SK-N-SH (cell line): Measurements from ENCODE around the gene CCR5AS.

Experiments used
- CTCF ChIA-PET: fragments of 300-600, 350-600 bp; formaldehyde crosslinking; extraction: SDS; loops from one replicate; lab custom pipeline; 2021; lab: Yijun Ruan, JAX
- POLR2A ChIA-PET: fragments of 350-600 bp; sonication (Branson Sonifier 250); formaldehyde crosslinking; extraction: SDS; loops from one replicate; lab custom pipeline; 2020; ENCODE audit warnings: antibody characterized with exemption, inconsistent platforms; lab: Yijun Ruan, JAX
- DNase-seq: peaks from one replicate; pipeline ENCODE4 v3.0.0; 2012
- H2AFZ ChIP-seq: fragments of 200-600 bp; sonication (generic); 2 replicates; pipeline ENCODE4 v1.8.1; 2016; ENCODE audit warnings: antibody characterized with exemption, mild to moderate bottlenecking, low read depth
- H3F3A ChIP-seq: fragments of 200-600 bp; sonication (generic); replicated peaks from 2 replicates; pipeline ENCODE3; 2016; ENCODE audit warnings: antibody characterized with exemption, mild to moderate bottlenecking; ENCODE audit not compliant: insufficient read depth
- H3K27ac ChIP-seq, 2 experiments: fragments of 200-500 bp in 1 of 2; fragments of 200-600 bp in 1 of 2; sonication (Bioruptor generic) in 1 of 2; sonication (generic), shearing (Covaris generic) in 1 of 2; 2 replicates each; pipeline versions ENCODE4 v1.5.1 to v1.6.1; 2014 to 2016; ENCODE audit warnings: low read depth in 2 of 2, inconsistent platforms in 1 of 2, low read length in 1 of 2, mild to moderate bottlenecking in 1 of 2, mixed read lengths in 1 of 2
- H3K27me3 ChIP-seq: fragments of 200-600 bp; sonication (generic), shearing (Covaris generic); 2 replicates; pipeline ENCODE4 v1.6.1; 2016; ENCODE audit warnings: mixed run types; ENCODE audit not compliant: insufficient read depth
- H3K36me3 ChIP-seq, 2 experiments: fragments of 200-500 bp in 1 of 2; fragments of 200-600 bp in 1 of 2; sonication (Bioruptor generic) in 1 of 2; sonication (generic) in 1 of 2; replicated peaks in 1 of 2; 2 replicates each; pipeline versions ENCODE3 to v1.5.1; 2014 to 2016; ENCODE audit warnings: low read length in 1 of 2, mild to moderate bottlenecking in 1 of 2; ENCODE audit not compliant: insufficient read depth in 2 of 2, control insufficient read depth in 1 of 2
- H3K4me1 ChIP-seq, 2 experiments: fragments of 200-500 bp in 1 of 2; fragments of 200-600 bp in 1 of 2; sonication (Bioruptor generic) in 1 of 2; sonication (generic), shearing (Covaris generic) in 1 of 2; 2 replicates each; pipeline versions ENCODE4 v1.5.1 to v1.6.1; 2014 to 2016; ENCODE audit warnings: low read depth in 1 of 2, low read length in 1 of 2, mixed run types in 1 of 2; ENCODE audit not compliant: insufficient read depth in 2 of 2, control insufficient read depth in 1 of 2
- H3K4me2 ChIP-seq: fragments of 200-600 bp; sonication (generic), shearing (Covaris generic); 2 replicates; pipeline ENCODE4 v1.6.1; 2017; ENCODE audit warnings: mixed run types
- H3K4me3 ChIP-seq, 2 experiments: fragments of 200-500 bp in 1 of 2; fragments of 200-600 bp in 1 of 2; sonication (Bioruptor generic) in 1 of 2; sonication (generic), shearing (Covaris generic) in 1 of 2; 2 replicates each; pipeline versions ENCODE4 v1.5.1 to v1.8.1; 2014 to 2016; ENCODE audit warnings: low read depth in 2 of 2, inconsistent platforms in 1 of 2, low read length in 1 of 2, mild to moderate bottlenecking in 1 of 2, mixed read lengths in 1 of 2, moderate library complexity in 1 of 2
- H3K79me2 ChIP-seq: fragments of 200-600 bp; sonication (generic); 2 replicates; pipeline ENCODE4 v1.8.1; 2017; ENCODE audit warnings: mild to moderate bottlenecking; ENCODE audit not compliant: insufficient read depth
- H3K9ac ChIP-seq: fragments of 200-600 bp; sonication (generic); 2 replicates; pipeline ENCODE4 v1.6.1; 2017; ENCODE audit warnings: mixed run types
- H3K9me2 ChIP-seq: fragments of 200-600 bp; sonication (generic); 2 replicates; pipeline ENCODE4 v1.6.1; 2017; ENCODE audit warnings: mixed run types
- H3K9me3 ChIP-seq: fragments of 200-600 bp; sonication (generic); 2 replicates; pipeline ENCODE4 v1.6.1; 2017; ENCODE audit warnings: mixed run types, mild to moderate bottlenecking, moderate library complexity
- H4K20me1 ChIP-seq: fragments of 200-600 bp; sonication (generic); 2 replicates; pipeline ENCODE4 v1.6.1; 2017; ENCODE audit warnings: mild to moderate bottlenecking, mixed run types; ENCODE audit not compliant: insufficient read depth
- CTCF ChIP-seq: fragments of 200-600 bp; sonication (generic); IDR thresholded peaks from 2 replicates; pipeline ENCODE4 v1.6.1; 2017; ENCODE audit warnings: antibody characterized with exemption, mild to moderate bottlenecking, moderate library complexity
- ELF1 ChIP-seq: IDR thresholded peaks from 2 replicates; pipeline ENCODE4 v1.4.0; 2012
- EP300 ChIP-seq, 2 experiments: IDR thresholded peaks; 2 replicates each; pipeline versions ENCODE4 v1.4.0 to v1.6.1; 2012; ENCODE audit warnings: borderline replicate concordance in 1 of 2, low read depth in 1 of 2, low read length in 1 of 2
- EZH2phosphoT487 ChIP-seq: fragments of 200-600 bp; sonication (generic); IDR thresholded peaks from 2 replicates; pipeline ENCODE4 v1.6.1; 2017; ENCODE audit warnings: low read depth, mixed run types, mild to moderate bottlenecking, antibody characterized with exemption, moderate library complexity, borderline replicate concordance
- FOXJ3 ChIP-seq: sonication (generic); formaldehyde crosslinking; IDR thresholded peaks from 2 replicates; pipeline ENCODE4 v1.5.1; 2020; ENCODE audit warnings: mild to moderate bottlenecking, missing genetic modification reagents
- FOXM1 ChIP-seq: IDR thresholded peaks from 2 replicates; pipeline ENCODE4 v1.4.0; 2012; ENCODE audit warnings: low read depth, mild to moderate bottlenecking
- GABPA ChIP-seq: IDR thresholded peaks from 2 replicates; pipeline ENCODE4 v1.4.0; 2012; ENCODE audit warnings: low read depth, mild to moderate bottlenecking
- GATA2 ChIP-seq: sonication (generic); formaldehyde crosslinking; IDR thresholded peaks from 2 replicates; pipeline ENCODE4 v1.5.0; 2020; ENCODE audit warnings: mild to moderate bottlenecking, missing genetic modification reagents
- MAX ChIP-seq: IDR thresholded peaks from 2 replicates; pipeline ENCODE4 v1.4.0; 2012; ENCODE audit warnings: low read depth
- MXI1 ChIP-seq: IDR thresholded peaks from 2 replicates; pipeline ENCODE4 v1.6.1; 2012; ENCODE audit warnings: mild to moderate bottlenecking, low read depth, low read length, improper control_type of control experiment
- NFIC ChIP-seq: IDR thresholded peaks from 2 replicates; pipeline ENCODE4 v1.4.0; 2012; ENCODE audit warnings: borderline replicate concordance
- PBX3 ChIP-seq: IDR thresholded peaks from 2 replicates; pipeline ENCODE4; 2012
- REST ChIP-seq: IDR thresholded peaks from 2 replicates; pipeline ENCODE4 v1.6.1; 2012; ENCODE audit warnings: mild to moderate bottlenecking, low read depth, low read length, moderate library complexity
- SIN3A ChIP-seq: IDR thresholded peaks from 2 replicates; pipeline ENCODE4 v1.6.1; 2012; ENCODE audit warnings: low read depth, mild to moderate bottlenecking, low read length, moderate library complexity, borderline replicate concordance
- SMC3 ChIP-seq: IDR thresholded peaks from 2 replicates; pipeline ENCODE4 v1.6.1; 2012; ENCODE audit warnings: low read depth, low read length, improper control_type of control experiment
- TAF1 ChIP-seq: IDR thresholded peaks from 2 replicates; pipeline ENCODE4 v1.6.1; 2012; ENCODE audit warnings: low read depth, mild to moderate bottlenecking, low read length, moderate library complexity, borderline replicate concordance
- TEAD4 ChIP-seq: IDR thresholded peaks from 2 replicates; pipeline ENCODE4 v1.4.0; 2012; ENCODE audit warnings: mild to moderate bottlenecking, borderline replicate concordance; ENCODE audit not compliant: insufficient read depth
- WGBS: methylation state at CpG from one replicate; pipeline ENCODE4 v1.1.6; 2017; ENCODE audit warnings: low lambda C conversion rate; 5-methylcytosine and 5-hydroxymethylcytosine counted together

The CCR5AS gene

GRCh38 chr3:46454209-46454595, 47.3 kb upstream of the CCR5AS start (continued):
- TF ChIP-seq MXI1: no peak
- TF ChIP-seq EP300 (IDR thresholded peaks at IDR 0.05; ENCODE audit: borderline replicate concordance in 1 of 2, low read depth in 1 of 2, low read length in 1 of 2): no peak
- no peak for TF ChIP-seq MAX
- TF ChIP-seq GATA2: no peak
- no peak for TF ChIP-seq CTCF
- TF ChIP-seq, all 33 proteins: peak for 0

GRCh38 chr3:46453526-46454208, 46.8 kb upstream of the CCR5AS start:
- POLR2A ChIA-PET: no interaction called here
- Histone ChIP-seq H3K9me2 (no peaks in the 10 kb centered on the region), H2AFZ (no peak overlapping the region), H3K4me2 (no peak overlapping the region), H3K79me2 (no peaks in the 10 kb centered on the region), H4K20me1 (no peaks in the 10 kb centered on the region), H3K9ac (no peak overlapping the region), H3K9me3 (no peaks in the 10 kb centered on the region), H3K4me3 (no peak overlapping the region), H3K27ac (no peak overlapping the region), H3K4me1 (no peaks in the 10 kb centered on the region), H3K36me3 (no peaks in the 10 kb centered on the region)
- DNase-seq: no peak
- WGBS: 34% methylated on average over 6 of the region's 7 CpGs
- TF ChIP-seq MAX (no peak), TAF1 (no peak), MXI1 (no peak), EZH2phosphoT487 (no peak), REST (no peak), FOXM1 (no peak), NFIC (no peak), PBX3 (no peak), EP300 (IDR thresholded peaks at IDR 0.05; ENCODE audit: borderline replicate concordance in 1 of 2, low read depth in 1 of 2, low read length in 1 of 2) (no peak), FOXJ3 (CRISPR knock-in tag) (no peak), TEAD4 (no peak), SIN3A (no peak), CTCF (no peak), GABPA (no peak), SMC3 (no peak), ELF1 (no peak)
- TF ChIP-seq, all 33 proteins: peak for 0
- Histone ChIP-seq H3K27me3 (0 out of 2 replicates have a peak, but pooled peaks cover 8% of the 10 kb centered on the region), H3F3A (no peaks in the 10 kb centered on the region)
- CTCF ChIA-PET: interaction anchor here (2.2 kb wide), 1 partner anchor 35 kb away, joined by 9 read pairs; no protein-coding TSS in a partner anchor
